ENCODE results near the gene SND1. TPM values are rescaled to one million over a fixed set of nuclear protein-coding genes. Genes with fewer than 3 reads are reported as not detected.

SND1 gene
- total and polyA plus RNA-seq, 10 donors: 61.7 to 173 (median 116) TPM

GRCh38 chr7:128078309-128078708, 426.3 kb downstream of the SND1 start:
- H3K27me3 ChIP-seq (replicated peaks in 1 of 7): no peaks in the 10 kb centered on the region
- peaks cover 0 to 100% (median 40%) of the 10 kb centered on the region in 6 donors for H3K36me3 ChIP-seq
- no peak for TF ChIP-seq POLR2AphosphoS5 (IDR thresholded peaks at IDR 0.05)
- TF ChIP-seq, protein P1, sequence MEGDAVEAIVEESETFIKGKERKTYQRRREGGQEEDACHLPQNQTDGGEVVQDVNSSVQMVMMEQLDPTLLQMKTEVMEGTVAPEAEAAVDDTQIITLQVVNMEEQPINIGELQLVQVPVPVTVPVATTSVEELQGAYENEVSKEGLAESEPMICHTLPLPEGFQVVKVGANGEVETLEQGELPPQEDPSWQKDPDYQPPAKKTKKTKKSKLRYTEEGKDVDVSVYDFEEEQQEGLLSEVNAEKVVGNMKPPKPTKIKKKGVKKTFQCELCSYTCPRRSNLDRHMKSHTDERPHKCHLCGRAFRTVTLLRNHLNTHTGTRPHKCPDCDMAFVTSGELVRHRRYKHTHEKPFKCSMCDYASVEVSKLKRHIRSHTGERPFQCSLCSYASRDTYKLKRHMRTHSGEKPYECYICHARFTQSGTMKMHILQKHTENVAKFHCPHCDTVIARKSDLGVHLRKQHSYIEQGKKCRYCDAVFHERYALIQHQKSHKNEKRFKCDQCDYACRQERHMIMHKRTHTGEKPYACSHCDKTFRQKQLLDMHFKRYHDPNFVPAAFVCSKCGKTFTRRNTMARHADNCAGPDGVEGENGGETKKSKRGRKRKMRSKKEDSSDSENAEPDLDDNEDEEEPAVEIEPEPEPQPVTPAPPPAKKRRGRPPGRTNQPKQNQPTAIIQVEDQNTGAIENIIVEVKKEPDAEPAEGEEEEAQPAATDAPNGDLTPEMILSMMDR (IDR thresholded peaks at IDR 0.05 in 8 of 11, conservative IDR thresholded peaks at IDR 0.05 in 3 of 11): no peak
- TF ChIP-seq POLR2A (IDR thresholded peaks at IDR 0.05): no peak
- H3K9me3 ChIP-seq: no peaks in the 10 kb centered on the region
- peaks cover 0 to 32% (median 13%) of the 10 kb centered on the region in 6 donors for H3K4me1 ChIP-seq
- H3K4me3 ChIP-seq: no peak overlapping the region
- intact Hi-C loops (cut with DNase I; ENCODE audit: low total_unique reads): no loop called here
- 94 to 100% (median 95%) methylated on average over 3 of the region's 3 CpGs for WGBS, 5 donors
- no peak for DNase-seq
- H3K27ac ChIP-seq: no peak overlapping the region

- WGBS, 5 donors: 95 to 99% (median 98%) methylated on average over 7 of the region's 7 CpGs
- Histone ChIP-seq H3K36me3 (peaks cover 0 to 100% (median 41%) of the 10 kb centered on the region in 6 donors), H3K27me3 (replicated peaks in 1 of 7) (no peaks in the 10 kb centered on the region), H3K9me3 (no peaks in the 10 kb centered on the region), H3K4me1 (peaks cover 0 to 44% (median 15%) of the 10 kb centered on the region in 6 donors), H3K27ac (no peak overlapping the region), H3K4me3 (no peak overlapping the region)
- TF ChIP-seq, protein P1 (IDR thresholded peaks at IDR 0.05 in 8 of 11, conservative IDR thresholded peaks at IDR 0.05 in 3 of 11): no peak
- TF ChIP-seq POLR2AphosphoS5 (IDR thresholded peaks at IDR 0.05) (no peak), POLR2A (IDR thresholded peaks at IDR 0.05) (no peak)
- intact Hi-C loops (cut with DNase I; ENCODE audit: low total_unique reads): no loop called here
- no peak for DNase-seq
Measured at GRCh38 chr7:128080169-128080568, 428.2 kb downstream of the SND1 start.

GRCh38 chr7:128081351-128081750, 429.4 kb downstream of the SND1 start:
- Histone ChIP-seq H3K9me3 (no peaks in the 10 kb centered on the region), H3K27ac (no peak overlapping the region), H3K4me1 (peaks cover 0 to 40% (median 13%) of the 10 kb centered on the region in 6 donors), H3K36me3 (peaks cover 0 to 100% (median 48%) of the 10 kb centered on the region in 6 donors), H3K4me3 (no peak overlapping the region), H3K27me3 (replicated peaks in 1 of 7) (no peaks in the 10 kb centered on the region)
- no peak for DNase-seq
- intact Hi-C loops (cut with DNase I; ENCODE audit: low total_unique reads): no loop called here
- TF ChIP-seq POLR2A (IDR thresholded peaks at IDR 0.05): no peak
- TF ChIP-seq POLR2AphosphoS5 (IDR thresholded peaks at IDR 0.05): peak in 1 of 3 donors; percentile 9
- 94 to 96% (median 95%) methylated on average over 10 to 11 of the region's 11 CpGs for WGBS, 5 donors

- no peak for TF ChIP-seq POLR2AphosphoS5 (IDR thresholded peaks at IDR 0.05)
- TF ChIP-seq, protein P1 (IDR thresholded peaks at IDR 0.05 in 8 of 11, conservative IDR thresholded peaks at IDR 0.05 in 3 of 11): no peak
- TF ChIP-seq POLR2A (IDR thresholded peaks at IDR 0.05): no peak
- H3K9me3 ChIP-seq: no peaks in the 10 kb centered on the region
- 97 to 98% (median 97%) methylated on average over 4 to 8 of the region's 8 CpGs for WGBS, 5 donors
- intact Hi-C loops (cut with DNase I; ENCODE audit: low total_unique reads): no loop called here
- peaks cover 0 to 100% (median 49%) of the 10 kb centered on the region in 6 donors for H3K36me3 ChIP-seq
- DNase-seq: no peak
- H3K4me3 ChIP-seq: no peak overlapping the region
- peaks cover 0 to 36% (median 11%) of the 10 kb centered on the region in 6 donors for H3K4me1 ChIP-seq
- H3K27me3 ChIP-seq (replicated peaks in 1 of 7): no peaks in the 10 kb centered on the region
- peak overlapping the region in 1 of 8 donors; percentile 32 for H3K27ac ChIP-seq
Measured at GRCh38 chr7:128081808-128082207, 429.8 kb downstream of the SND1 start.
